Smooth muscle cell (in vitro differentiated cells): ENCODE results near the gene SETBP1. TPM values are rescaled to one million over a fixed set of nuclear protein-coding genes. Genes with fewer than 3 reads are reported as not detected.
A peak's percentile ranks its signal among the peaks of the same experiment; 100 is the strongest.

ENCODE experiments used
- DNase-seq: peaks from one replicate; lab custom pipeline; 2025; ENCODE audit not compliant: unreplicated experiment; lab: John Stamatoyannopoulos, UW
- H2AFZ ChIP-seq: fragments of 200-600 bp; sonication (generic); 2 replicates; pipeline ENCODE4 v1.6.0; 2016; ENCODE audit warnings: antibody characterized with exemption, low read depth, mild to moderate bottlenecking
- H3F3A ChIP-seq: fragments of 200-600 bp; sonication (generic); 2 replicates; pipeline ENCODE4 v1.6.0; 2017; ENCODE audit warnings: antibody characterized with exemption, low read depth
- H3K27ac ChIP-seq: fragments of 200-600 bp; sonication (generic); 2 replicates; pipeline ENCODE4 v1.5.1; 2016; ENCODE audit warnings: low read depth, mild to moderate bottlenecking
- H3K27me3 ChIP-seq: fragments of 200-600 bp; sonication (generic); 2 replicates; pipeline ENCODE4 v1.6.1; 2016; ENCODE audit warnings: low read depth, mild to moderate bottlenecking
- H3K36me3 ChIP-seq: fragments of 200-600 bp; sonication (generic); 2 replicates; pipeline ENCODE4 v1.5.1; 2016; ENCODE audit warnings: low read depth
- H3K4me1 ChIP-seq: fragments of 200-600 bp; sonication (generic); 2 replicates; pipeline ENCODE4 v1.5.1; 2016; ENCODE audit warnings: low read depth
- H3K4me2 ChIP-seq: fragments of 200-600 bp; sonication (generic); 2 replicates; pipeline ENCODE4 v1.6.0; 2016; ENCODE audit warnings: mild to moderate bottlenecking
- H3K4me3 ChIP-seq: fragments of 200-600 bp; sonication (generic); 2 replicates; pipeline ENCODE4 v1.5.1; 2016; ENCODE audit warnings: mild to moderate bottlenecking
- H3K79me2 ChIP-seq: fragments of 200-600 bp; sonication (generic); 2 replicates; pipeline ENCODE4 v1.6.0; 2016; ENCODE audit warnings: low read depth, mild to moderate bottlenecking
- H3K9ac ChIP-seq: fragments of 200-600 bp; sonication (generic); 2 replicates; pipeline ENCODE4 v1.6.0; 2016; ENCODE audit warnings: low read depth
- H3K9me3 ChIP-seq: fragments of 200-600 bp; sonication (generic); replicated peaks from 2 replicates; pipeline ENCODE4 v1.5.1; 2016; ENCODE audit warnings: low read depth
- H4K20me1 ChIP-seq: fragments of 200-600 bp; sonication (generic); 2 replicates; pipeline ENCODE4 v1.6.0; 2016; ENCODE audit warnings: low read depth
- WGBS: methylation state at CpG from one replicate; pipeline ENCODE4 v1.1.7; 2016; ENCODE audit warnings: low lambda C conversion rate; 5-methylcytosine and 5-hydroxymethylcytosine counted together
- polyA plus RNA-seq: library from polyadenylated mRNA; unstranded; fragments of >200 nt; fragmentation: Nextera tagmentation; extraction: Ambion mirVana; gene quantifications from 2 replicates; pipeline ENCODE4 v1.2.1, GENCODE V29; 2016
- total RNA-seq: library from RNA; depleted of rRNA; stranded (reverse); fragments of >200 nt; gene quantifications from 2 replicates; pipeline ENCODE4 v1.2.3, GENCODE V29; 2014
- TF ChIP-seq, protein P1 (sequence below): fragments of 200-600 bp; sonication (generic); IDR thresholded peaks from 2 replicates; pipeline ENCODE4 v1.5.1; 2017; ENCODE audit warnings: borderline replicate concordance, mild to moderate bottlenecking, antibody characterized with exemption; ENCODE audit not compliant: insufficient read depth, poor library complexity, severe bottlenecking

Gene SETBP1
- total and polyA plus RNA-seq, 2 experiments from 2014 or later, result 6.1 to 17.7 TPM

DNA sequence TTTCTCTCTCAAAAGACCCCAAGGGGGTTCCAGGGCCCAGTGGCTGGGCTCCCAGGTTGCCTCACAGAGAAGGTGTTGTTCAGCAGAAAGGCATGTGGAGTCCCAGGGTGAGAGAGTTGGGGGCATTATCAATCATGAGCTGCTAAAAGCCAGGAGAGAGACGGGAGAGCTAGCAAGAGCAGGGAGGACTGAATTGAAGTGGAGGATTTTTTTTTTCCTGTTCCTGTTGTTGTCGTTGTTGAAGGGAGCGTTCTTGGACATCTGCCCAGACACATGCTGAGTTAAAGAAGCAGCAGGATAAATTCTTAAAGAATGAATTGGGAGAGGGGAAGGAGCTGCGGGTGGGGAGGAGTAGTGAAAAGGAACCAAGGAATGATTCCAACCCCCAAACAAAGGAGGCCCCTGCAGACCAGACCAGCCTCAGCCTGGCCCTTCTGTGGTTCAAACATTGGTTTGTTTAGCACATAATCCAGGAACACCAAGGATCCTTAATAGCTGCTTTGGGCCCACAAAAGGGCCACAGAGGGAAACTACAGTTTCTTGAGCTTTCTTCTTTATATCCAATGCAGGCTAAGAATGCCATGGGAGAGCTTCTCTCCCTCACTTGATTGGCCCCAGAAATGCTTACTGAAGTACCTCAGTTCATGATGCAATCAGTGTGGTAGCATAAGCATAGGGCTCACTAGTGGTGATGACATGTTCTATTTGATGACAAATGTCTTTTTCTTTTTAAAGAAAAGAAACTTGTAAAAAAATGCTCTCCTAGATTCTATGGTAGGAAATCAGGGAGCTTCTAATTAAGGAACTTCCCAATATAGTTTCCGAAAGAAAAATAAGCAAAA, 146.0 kb downstream of the SETBP1 start:
- no peak overlapping the region for H2AFZ ChIP-seq
- DNase-seq, result no peak
- no peaks in the 10 kb centered on the region for H3K36me3 ChIP-seq
- H3K9ac ChIP-seq, result no peak overlapping the region
- H3K9me3 ChIP-seq, result no peaks in the 10 kb centered on the region
- WGBS, result 21% methylated on average over 5 of the region's 5 CpGs
- peaks cover 49% of the 10 kb centered on the region for H3K4me1 ChIP-seq
- TF ChIP-seq, protein P1, sequence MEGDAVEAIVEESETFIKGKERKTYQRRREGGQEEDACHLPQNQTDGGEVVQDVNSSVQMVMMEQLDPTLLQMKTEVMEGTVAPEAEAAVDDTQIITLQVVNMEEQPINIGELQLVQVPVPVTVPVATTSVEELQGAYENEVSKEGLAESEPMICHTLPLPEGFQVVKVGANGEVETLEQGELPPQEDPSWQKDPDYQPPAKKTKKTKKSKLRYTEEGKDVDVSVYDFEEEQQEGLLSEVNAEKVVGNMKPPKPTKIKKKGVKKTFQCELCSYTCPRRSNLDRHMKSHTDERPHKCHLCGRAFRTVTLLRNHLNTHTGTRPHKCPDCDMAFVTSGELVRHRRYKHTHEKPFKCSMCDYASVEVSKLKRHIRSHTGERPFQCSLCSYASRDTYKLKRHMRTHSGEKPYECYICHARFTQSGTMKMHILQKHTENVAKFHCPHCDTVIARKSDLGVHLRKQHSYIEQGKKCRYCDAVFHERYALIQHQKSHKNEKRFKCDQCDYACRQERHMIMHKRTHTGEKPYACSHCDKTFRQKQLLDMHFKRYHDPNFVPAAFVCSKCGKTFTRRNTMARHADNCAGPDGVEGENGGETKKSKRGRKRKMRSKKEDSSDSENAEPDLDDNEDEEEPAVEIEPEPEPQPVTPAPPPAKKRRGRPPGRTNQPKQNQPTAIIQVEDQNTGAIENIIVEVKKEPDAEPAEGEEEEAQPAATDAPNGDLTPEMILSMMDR, result no peak
- H3K27ac ChIP-seq, result peak overlapping the region; percentile 78
- H3F3A ChIP-seq, result peaks cover 20% of the 10 kb centered on the region
- no peaks in the 10 kb centered on the region for H4K20me1 ChIP-seq
- peak overlapping the region; percentile 64 for H3K4me2 ChIP-seq
- peaks cover 27% of the 10 kb centered on the region for H3K79me2 ChIP-seq
- H3K27me3 ChIP-seq, result no peaks in the 10 kb centered on the region
- no peak overlapping the region for H3K4me3 ChIP-seq

DNA sequence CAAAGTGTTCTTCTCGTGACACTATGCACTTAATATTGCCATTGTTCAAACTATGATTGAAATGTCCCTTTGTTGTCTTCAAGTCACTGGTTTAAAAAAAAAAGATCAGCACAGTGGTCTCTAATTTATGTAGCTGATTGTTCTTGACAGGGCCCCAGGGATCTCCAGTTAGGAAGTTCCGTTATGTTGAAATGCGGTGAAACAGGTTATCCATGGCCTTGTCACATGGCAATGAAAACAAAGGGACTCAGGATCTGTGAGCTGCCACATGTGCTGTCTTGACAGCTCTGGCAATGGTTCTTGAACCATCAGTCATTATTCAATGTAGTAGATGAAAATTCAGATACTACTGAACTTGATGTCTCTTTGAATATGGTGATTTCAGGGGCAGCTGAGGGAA, 147.4 kb downstream of the SETBP1 start:
- TF ChIP-seq, protein P1, result no peak
- WGBS, result 78% methylated on average over 3 of the region's 3 CpGs
- Histone ChIP-seq H4K20me1 (no peaks in the 10 kb centered on the region), H3K9ac (no peak overlapping the region), H3K4me2 (peak overlapping the region; percentile 18), H3K9me3 (no peaks in the 10 kb centered on the region), H3K27me3 (no peaks in the 10 kb centered on the region), H3K4me3 (no peak overlapping the region), H3K79me2 (peaks cover 41% of the 10 kb centered on the region), H2AFZ (no peak overlapping the region), H3K36me3 (no peaks in the 10 kb centered on the region), H3K27ac (peak overlapping the region; percentile 35), H3K4me1 (peaks cover 49% of the 10 kb centered on the region), H3F3A (peaks cover 20% of the 10 kb centered on the region)
- no peak for DNase-seq

DNA sequence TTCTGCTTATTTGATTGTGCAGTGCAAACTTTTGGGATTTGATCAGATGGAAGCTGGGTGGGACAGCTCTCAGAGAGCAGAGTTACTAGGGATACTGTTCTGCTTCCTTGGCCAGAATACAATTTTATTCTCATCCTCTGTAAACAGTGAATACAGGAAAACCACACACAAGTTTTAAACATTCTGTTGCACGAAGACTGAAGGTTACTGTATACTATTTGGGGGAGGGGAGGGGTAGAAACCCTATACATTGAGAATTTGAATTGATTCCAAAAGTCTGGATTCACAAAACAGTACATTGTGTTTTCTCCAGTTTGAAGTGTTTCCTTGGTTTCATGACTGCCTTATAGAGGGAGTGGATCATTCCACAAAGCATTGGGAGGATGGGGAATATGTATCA, 149.9 kb downstream of the SETBP1 start:
- H3K27ac ChIP-seq, result no peak overlapping the region
- H3K79me2 ChIP-seq, result peaks cover 50% of the 10 kb centered on the region
- no peaks in the 10 kb centered on the region for H3K36me3 ChIP-seq
- H3K4me1 ChIP-seq, result peaks cover 46% of the 10 kb centered on the region
- H3F3A ChIP-seq, result peaks cover 21% of the 10 kb centered on the region
- H3K27me3 ChIP-seq, result no peaks in the 10 kb centered on the region
- peaks cover 3% of the 10 kb centered on the region for H4K20me1 ChIP-seq
- TF ChIP-seq, protein P1, result no peak
- no peak overlapping the region for H3K9ac ChIP-seq
- 25% methylated on average over 1 of the region's 1 CpG for WGBS
- no peak for DNase-seq
- H3K4me3 ChIP-seq, result no peak overlapping the region
- no peaks in the 10 kb centered on the region for H3K9me3 ChIP-seq
- no peak overlapping the region for H2AFZ ChIP-seq
- no peak overlapping the region for H3K4me2 ChIP-seq
